ENCODE measurements around the gene TUBB3.
"Not testable (repeated sequence)": the region's sequence is repeated elsewhere in the genome, so short reads cannot be mapped to it uniquely, and the experiment has no call there.

The TUBB3 gene

DNA sequence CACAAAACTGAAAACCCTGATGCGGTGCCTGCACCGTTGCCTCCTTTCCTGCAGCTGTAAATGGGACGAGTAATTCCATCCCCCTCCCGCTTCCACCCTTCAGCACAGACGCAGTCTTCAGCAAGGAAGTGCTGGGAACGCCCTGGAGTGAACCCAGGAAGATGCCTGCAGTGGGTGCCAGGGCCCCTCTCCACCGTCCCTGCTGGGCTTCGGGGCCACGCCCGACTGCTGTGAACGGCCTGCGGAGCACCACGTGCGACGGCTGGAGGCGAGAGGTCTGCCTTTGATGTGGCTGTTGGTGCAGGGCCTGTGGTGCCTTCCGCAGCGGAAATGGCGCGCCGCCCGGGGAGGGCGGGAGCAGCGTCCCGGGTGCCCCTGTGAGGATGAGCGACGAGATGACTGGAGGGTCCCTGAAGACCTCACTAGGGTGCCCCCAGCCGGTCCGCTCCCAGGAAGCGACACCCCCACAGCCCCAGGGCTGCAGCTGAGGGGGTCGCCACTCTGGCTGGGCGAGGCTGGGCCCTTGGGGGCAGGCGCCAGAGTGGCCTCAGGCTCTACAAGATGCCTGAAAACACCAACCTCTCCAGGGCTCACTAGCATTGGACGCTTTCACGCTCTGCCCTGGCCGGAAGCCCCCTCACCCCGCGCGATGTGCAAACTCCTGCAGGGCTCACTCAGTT lies 5.2 kb upstream of the TUBB3 start:
- peak in 42 of 58 donors; percentile 9 to 71 (median 36) for DNase-seq

DNA sequence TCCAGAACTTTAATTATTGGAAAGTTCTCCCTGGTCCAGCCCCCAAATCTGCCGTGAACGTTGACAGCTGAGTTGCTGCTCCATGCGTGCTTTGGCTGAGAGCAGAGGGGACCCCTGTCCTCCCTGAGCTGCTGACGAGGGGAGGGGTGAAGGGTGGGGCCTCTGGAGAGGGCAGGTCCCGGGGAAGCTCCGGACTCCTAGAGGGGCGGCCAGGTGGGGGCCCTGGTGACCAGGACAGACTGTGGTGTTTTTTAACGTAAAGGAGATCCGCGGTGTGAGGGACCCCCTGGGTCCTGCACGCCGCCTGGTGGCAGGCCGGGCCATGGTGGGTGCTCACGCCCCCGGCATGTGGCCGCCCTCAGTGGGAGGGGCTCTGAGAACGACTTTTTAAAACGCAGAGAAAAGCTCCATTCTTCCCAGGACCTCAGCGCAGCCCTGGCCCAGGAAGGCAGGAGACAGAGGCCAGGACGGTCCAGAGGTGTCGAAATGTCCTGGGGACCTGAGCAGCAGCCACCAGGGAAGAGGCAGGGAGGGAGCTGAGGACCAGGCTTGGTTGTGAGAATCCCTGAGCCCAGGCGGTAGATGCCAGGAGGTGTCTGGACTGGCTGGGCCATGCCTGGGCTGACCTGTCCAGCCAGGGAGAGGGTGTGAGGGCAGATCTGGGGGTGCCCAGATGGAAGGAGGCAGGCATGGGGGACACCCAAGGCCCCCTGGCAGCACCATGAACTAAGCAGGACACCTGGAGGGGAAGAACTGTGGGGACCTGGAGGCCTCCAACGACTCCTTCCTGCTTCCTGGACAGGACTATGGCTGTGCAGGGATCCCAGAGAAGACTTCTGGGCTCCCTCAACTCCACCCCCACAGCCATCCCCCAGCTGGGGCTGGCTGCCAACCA lies 4.4 kb upstream of the TUBB3 start, which contains the start of gene MC1R:
Gene MC1R (plus strand): TSS at position 410 of the 895 bp plus-strand sequence. CDS start 397 bp downstream, at position 807.
- DNase-seq: peak in 1 of 58 donors; percentile 49

GRCh38 chr16:89919535-89920406 lies 3.4 kb upstream of the TUBB3 start:
- no peak for DNase-seq

DNA sequence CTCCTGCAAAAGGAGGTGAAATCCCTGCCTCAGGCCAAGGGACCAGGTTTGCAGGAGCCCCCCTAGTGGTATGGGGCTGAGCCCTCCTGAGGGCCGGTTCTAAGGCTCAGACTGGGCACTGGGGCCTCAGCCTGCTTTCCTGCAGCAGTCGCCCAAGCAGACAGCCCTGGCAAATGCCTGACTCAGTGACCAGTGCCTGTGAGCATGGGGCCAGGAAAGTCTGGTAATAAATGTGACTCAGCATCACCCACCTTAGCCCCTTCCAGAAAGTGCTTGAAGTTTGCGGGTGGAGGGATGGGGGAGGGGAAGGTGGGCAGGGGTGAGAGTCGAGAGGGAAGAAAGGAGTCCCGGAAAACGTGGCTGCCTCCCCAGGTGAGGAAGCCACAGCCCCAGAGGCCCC lies 2.4 kb upstream of the TUBB3 start:
- no peak for DNase-seq

- DNase-seq: no peak
Measured at GRCh38 chr16:89921131-89921701, 1.9 kb upstream of the TUBB3 start.

GRCh38 chr16:89921702-89922476 lies 1.3 kb upstream of the TUBB3 start:
- DNase-seq: peak in 10 of 58 donors; percentile 18 to 64 (median 43)

DNA sequence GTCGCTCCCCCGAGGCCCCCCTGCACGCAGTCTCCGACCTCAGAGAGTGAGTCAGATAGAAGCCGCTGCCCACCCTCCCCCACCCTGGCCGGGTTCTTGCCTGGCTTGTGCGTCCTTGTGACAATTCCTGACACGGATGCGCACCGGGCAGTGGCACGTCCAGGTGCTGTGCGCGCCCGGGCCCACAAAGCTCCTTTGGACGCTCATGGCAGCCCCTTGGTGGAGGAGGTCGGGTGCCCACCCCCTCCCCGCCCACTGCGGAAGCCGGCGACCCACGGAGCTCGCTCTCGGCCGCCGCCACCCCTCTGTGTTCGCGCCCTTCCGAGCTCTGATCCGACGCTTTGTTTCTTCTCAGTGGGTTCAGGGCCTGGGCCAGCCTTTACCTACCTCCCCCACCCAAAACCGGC lies 662 bp upstream of the TUBB3 start:
- peak in 34 of 58 donors; percentile 12 to 77 (median 46) for DNase-seq

- peak in 3 of 58 donors; percentile 29 to 56 (median 31) for DNase-seq
Measured at GRCh38 chr16:89923640-89924296, 626 bp downstream of the TUBB3 start.

DNA sequence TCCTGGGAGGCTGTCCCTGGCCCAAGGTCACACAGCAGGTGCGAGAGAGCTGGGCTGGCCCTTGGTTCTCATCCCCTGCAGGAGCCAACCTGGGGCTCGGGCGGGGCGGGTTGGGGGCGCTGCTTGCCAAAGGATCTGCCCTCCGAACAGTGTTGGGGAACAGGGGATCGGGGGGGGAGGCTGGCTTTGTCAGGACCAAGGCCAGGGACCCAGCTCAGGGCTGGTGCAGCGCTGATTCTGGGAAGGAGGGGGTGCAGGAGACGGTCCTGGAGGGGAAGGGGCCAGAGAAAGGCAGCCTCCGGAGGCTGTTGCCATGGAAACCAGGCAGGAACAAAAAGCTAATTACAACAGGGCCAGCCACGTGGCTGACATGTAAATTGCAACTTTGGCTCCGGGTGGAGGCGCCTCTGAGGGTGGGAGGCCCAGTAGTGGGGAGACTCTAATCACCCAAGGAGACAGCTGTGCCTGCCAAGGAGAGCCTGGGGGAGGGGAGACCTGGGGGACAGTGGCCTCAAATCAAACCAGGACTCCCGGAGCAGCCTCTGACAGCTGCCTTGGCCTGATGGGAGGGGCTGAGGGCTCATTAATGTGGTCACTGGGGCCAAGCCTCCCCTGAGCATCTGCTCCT lies 1.3 kb downstream of the TUBB3 start:
- DNase-seq: peak in 41 of 58 donors; percentile 8 to 70 (median 45)

DNA sequence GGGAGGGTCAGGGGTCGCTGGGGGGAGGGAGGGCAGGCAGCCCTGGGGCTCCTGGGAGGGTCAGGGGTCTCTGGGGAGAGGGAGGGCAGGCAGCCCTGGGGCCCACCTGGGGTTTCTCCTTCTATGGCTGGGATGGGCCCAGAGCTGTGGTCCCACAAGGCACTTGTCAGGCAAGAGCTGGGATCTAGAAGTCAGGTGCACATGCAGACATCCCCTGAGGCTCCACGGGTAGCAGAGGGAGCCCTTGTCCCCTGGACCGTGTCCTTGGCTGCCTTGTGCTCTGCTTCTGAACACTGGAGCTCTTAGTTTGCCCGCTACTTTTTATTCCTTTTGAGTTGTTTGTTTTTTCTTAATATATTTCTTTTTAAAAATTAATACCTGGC lies 1.8 kb downstream of the TUBB3 start:
- no peak for DNase-seq

- DNase-seq: no peak
Measured at GRCh38 chr16:89925596-89926079, 2.5 kb downstream of the TUBB3 start.

DNA sequence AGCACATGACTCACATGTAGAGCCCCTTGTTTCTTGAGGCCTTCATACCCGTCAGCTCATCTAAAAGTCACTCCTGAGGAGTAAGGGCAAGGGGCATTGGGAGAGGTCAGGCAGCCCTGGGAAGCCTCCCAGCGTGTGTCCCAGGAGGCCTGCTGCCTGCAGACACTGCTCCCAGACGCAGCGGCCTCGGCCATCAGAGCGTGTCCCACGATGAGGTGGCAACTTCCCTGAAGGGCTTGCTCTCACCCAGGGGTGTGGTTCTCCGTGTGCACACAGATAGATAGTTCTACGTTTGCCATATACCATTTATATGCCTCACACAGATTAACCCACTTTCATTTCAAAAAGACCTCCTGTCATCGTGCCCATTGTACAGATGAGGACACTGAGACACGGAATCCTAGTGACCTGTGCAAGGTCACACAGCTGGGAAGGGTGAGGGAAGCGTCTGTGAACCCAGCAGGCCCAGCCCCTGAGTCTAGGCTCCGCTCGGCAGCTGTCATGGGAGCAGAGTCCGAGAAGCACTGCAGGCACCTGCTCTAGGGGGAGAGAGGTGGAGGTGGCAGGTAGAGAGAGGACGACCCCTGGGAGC lies 8.3 kb downstream of the TUBB3 start:
- DNase-seq: no peak

- no peak for DNase-seq
Measured at GRCh38 chr16:89931964-89932363, 8.8 kb downstream of the TUBB3 start.

- DNase-seq: not testable (repeated sequence)
Measured at GRCh38 chr16:89934019-89934418, 10.9 kb downstream of the TUBB3 start.

- no peak for DNase-seq
Measured at GRCh38 chr16:89934611-89935553, 11.7 kb downstream of the TUBB3 start.

- DNase-seq: not testable (repeated sequence)
Measured at GRCh38 chr16:89935620-89936019, 12.5 kb downstream of the TUBB3 start.

- no peak for DNase-seq
Measured at GRCh38 chr16:89936034-89936433, 12.9 kb downstream of the TUBB3 start.
